PC-3 (cell line): ENCODE data around the gene KCNJ6. TPM values are rescaled to one million over a fixed set of nuclear protein-coding genes. Genes with fewer than 3 reads are reported as not detected.

Experiments used
- ATAC-seq: fragments of 200-7000 bp; cut with Tn5 transposase; 2 replicates; pipeline ENCODE4 v1.9.1; 2020; ENCODE audit warnings: mild to moderate bottlenecking, moderate library complexity
- BruUV-seq: library from RNA; stranded (reverse); fragments of 400-500 nt; replicated peaks from 2 replicates; lab custom pipeline; 2021; lab: Mats Ljungman, UMichigan
- CTCF ChIA-PET: fragments of 300-600 bp; sonication (Branson Sonifier 250); formaldehyde crosslinking; loops from one replicate; lab custom pipeline; 2022; ENCODE audit warnings: antibody characterized with exemption; lab: Charles Lee
- POLR2A ChIA-PET: fragments of 300-600 bp; sonication (Branson Sonifier 250); formaldehyde crosslinking; loops from one replicate; lab custom pipeline; 2022; ENCODE audit warnings: antibody characterized with exemption; ENCODE audit not compliant: unreplicated experiment; lab: Charles Lee
- DNase-seq: peaks from one replicate; pipeline ENCODE4 v3.0.0-alpha.2; 2015
- H2AFZ ChIP-seq: fragments of 300-600 bp; sonication (generic); 2 replicates; pipeline ENCODE4 v1.6.0; 2016; ENCODE audit warnings: antibody characterized with exemption, low read length
- H3F3A ChIP-seq: fragments of 300-600 bp; sonication (generic); one replicate; pipeline ENCODE4 v1.6.0; 2017; ENCODE audit warnings: antibody characterized with exemption, low read length, control low read depth, mild to moderate bottlenecking; ENCODE audit not compliant: unreplicated experiment
- H3K27ac ChIP-seq: fragments of 300-600 bp; sonication (generic); 2 replicates; pipeline ENCODE4 v1.5.1; 2016; ENCODE audit warnings: mild to moderate bottlenecking, low read length
- H3K27me3 ChIP-seq: fragments of 300-600 bp; sonication (generic); 2 replicates; pipeline ENCODE4 v1.6.1; 2016; ENCODE audit warnings: low read length, mixed read lengths
- H3K36me3 ChIP-seq: fragments of 300-600 bp; sonication (generic); 2 replicates; pipeline ENCODE4 v1.6.1; 2016; ENCODE audit warnings: low read depth, mixed run types, low read length, mixed read lengths
- H3K4me1 ChIP-seq: fragments of 300-600 bp; sonication (generic); 2 replicates; pipeline ENCODE4 v1.5.1; 2016; ENCODE audit warnings: low read length; ENCODE audit not compliant: insufficient read depth
- H3K4me2 ChIP-seq: fragments of 300-600 bp; sonication (generic); 2 replicates; pipeline ENCODE4 v1.6.0; 2016; ENCODE audit warnings: low read length
- H3K4me3 ChIP-seq: fragments of 300-600 bp; sonication (generic); 2 replicates; pipeline ENCODE4 v1.5.1; 2016; ENCODE audit warnings: mild to moderate bottlenecking, low read length, mixed read lengths
- H3K79me2 ChIP-seq: fragments of 300-600 bp; sonication (generic); 2 replicates; pipeline ENCODE4 v1.6.1; 2017; ENCODE audit warnings: low read length, mixed read lengths
- H3K9ac ChIP-seq: fragments of 300-600 bp; sonication (generic); 2 replicates; pipeline ENCODE4 v1.6.0; 2016; ENCODE audit warnings: mild to moderate bottlenecking, low read length
- H3K9me2 ChIP-seq: fragments of 300-600 bp; sonication (generic); replicated peaks from 2 replicates; pipeline ENCODE4 v1.6.1; 2016; ENCODE audit warnings: mixed run types, low read length, mixed read lengths
- H3K9me3 ChIP-seq: fragments of 300-600 bp; sonication (generic); 2 replicates; pipeline ENCODE4 v1.6.1; 2016; ENCODE audit warnings: low read length, mixed read lengths
- H4K20me1 ChIP-seq: fragments of 300-600 bp; sonication (generic); 2 replicates; pipeline ENCODE4 v1.6.1; 2016; ENCODE audit warnings: low read length, mixed read lengths
- CTCF ChIP-seq: fragments of 300-600 bp; sonication (generic); conservative IDR thresholded peaks from 2 replicates; pipeline ENCODE4 v1.5.1; 2017; ENCODE audit warnings: antibody characterized with exemption, low read depth, mild to moderate bottlenecking, low read length
- EZH2 ChIP-seq: fragments of 300-600 bp; sonication (generic); IDR thresholded peaks from one replicate; pipeline ENCODE4 v1.6.1; 2017; ENCODE audit warnings: antibody characterized with exemption, mild to moderate bottlenecking, low read length; ENCODE audit not compliant: unreplicated experiment
- EZH2phosphoT487 ChIP-seq: fragments of 300-600 bp; sonication (generic); IDR thresholded peaks from 2 replicates; pipeline ENCODE4 v1.6.1; 2018; ENCODE audit warnings: mild to moderate bottlenecking, antibody characterized with exemption, low read length, borderline replicate concordance
- intact Hi-C: fragments of 100-400 bp; cut with micrococcal nuclease; formaldehyde crosslinking; loops from 2 replicates; pipeline ENCODE4 v1.9.0; 2023
- total RNA-seq: library from RNA; depleted of rRNA; stranded (reverse); fragments of >200 nt; gene quantifications from 2 replicates; pipeline ENCODE4 v1.2.3, GENCODE V29; 2014

The KCNJ6 gene
- total RNA-seq, 1 experiment from 2014 or later = not detected

- no peak overlapping the region for H2AFZ ChIP-seq
- TF ChIP-seq CTCF (no peak), EZH2 (no peak), EZH2phosphoT487 (no peak)
- ChIA-PET CTCF (no interaction called here), POLR2A (no interaction called here)
- BruUV-seq = no TSS peak
- peaks cover 11% of the 10 kb centered on the region; the same call in 1 of the 2 replicates for H3K27me3 ChIP-seq
- no peak overlapping the region for H3K27ac ChIP-seq
- H3K4me2 ChIP-seq = no peak overlapping the region
- ATAC-seq (no peak), DNase-seq (peak; percentile 26)
- no peaks in the 10 kb centered on the region for H3K9me2 ChIP-seq
- H3K9ac ChIP-seq = no peak overlapping the region
- no peaks in the 10 kb centered on the region for H3K4me1 ChIP-seq
- H4K20me1 ChIP-seq = no peaks in the 10 kb centered on the region
- H3F3A ChIP-seq = no peaks in the 10 kb centered on the region
- no peaks in the 10 kb centered on the region for H3K9me3 ChIP-seq
- H3K4me3 ChIP-seq = no peak overlapping the region
- intact Hi-C loops = no loop called here
- H3K36me3 ChIP-seq = no peaks in the 10 kb centered on the region
- no peaks in the 10 kb centered on the region for H3K79me2 ChIP-seq
Measured at GRCh38 chr21:37765221-37765900, 150.9 kb downstream of the KCNJ6 start.

- intact Hi-C loops = no loop called here
- DNase-seq (no peak), ATAC-seq (no peak)
- no peak overlapping the region for H3K4me2 ChIP-seq
- H3K27ac ChIP-seq = no peak overlapping the region
- no peaks in the 10 kb centered on the region for H4K20me1 ChIP-seq
- BruUV-seq = no TSS peak
- POLR2A ChIA-PET = no interaction called here
- no peak for TF ChIP-seq EZH2phosphoT487
- no peak for TF ChIP-seq EZH2
- no peak for TF ChIP-seq CTCF
- H3K9ac ChIP-seq = no peak overlapping the region
- H3K27me3 ChIP-seq = peaks cover 6% of the 10 kb centered on the region; the same call in 1 of the 2 replicates
- no peaks in the 10 kb centered on the region for H3F3A ChIP-seq
- CTCF ChIA-PET = no interaction called here
- H3K79me2 ChIP-seq = no peaks in the 10 kb centered on the region
- no peaks in the 10 kb centered on the region for H3K9me2 ChIP-seq
- H3K36me3 ChIP-seq = no peaks in the 10 kb centered on the region
- no peaks in the 10 kb centered on the region for H3K4me1 ChIP-seq
- no peak overlapping the region for H3K4me3 ChIP-seq
- no peaks in the 10 kb centered on the region for H3K9me3 ChIP-seq
- H2AFZ ChIP-seq = no peak overlapping the region
Measured at GRCh38 chr21:37764691-37765090, 151.6 kb downstream of the KCNJ6 start.

- Histone ChIP-seq H3K36me3 (no peaks in the 10 kb centered on the region), H3F3A (no peaks in the 10 kb centered on the region), H3K9ac (no peak overlapping the region), H3K27me3 (0 out of 2 replicates have a peak, but pooled peaks cover 4% of the 10 kb centered on the region), H3K4me3 (no peak overlapping the region), H3K9me2 (no peaks in the 10 kb centered on the region), H4K20me1 (no peaks in the 10 kb centered on the region), H3K4me2 (no peak overlapping the region), H3K4me1 (no peaks in the 10 kb centered on the region), H3K27ac (no peak overlapping the region), H3K79me2 (no peaks in the 10 kb centered on the region), H2AFZ (no peak overlapping the region), H3K9me3 (no peaks in the 10 kb centered on the region)
- no TSS peak for BruUV-seq
- DNase-seq = no peak
- no peak for ATAC-seq
- POLR2A ChIA-PET = no interaction called here
- TF ChIP-seq CTCF (no peak), EZH2phosphoT487 (no peak), EZH2 (no peak)
- CTCF ChIA-PET = no interaction called here
- intact Hi-C loops = no loop called here
Measured at GRCh38 chr21:37763298-37763697, 153.0 kb downstream of the KCNJ6 start.
